CD4-positive, alpha-beta T cell treated with Interleukin-4 for 4 hours (primary cell): ENCODE results near the gene CCDC83.
"Not testable (repeated sequence)": the region's sequence is repeated elsewhere in the genome, so short reads cannot be mapped to it uniquely, and the experiment has no call there.

Experiments
- DNase-seq: peaks from one replicate; pipeline ENCODE4 v3.0.0-alpha.2; 2020

The CCDC83 gene

GRCh38 chr11:85889676-85890579, 34.7 kb downstream of the CCDC83 start:
- DNase-seq = no peak

- no peak for DNase-seq
Observed at GRCh38 chr11:85893395-85893794, 38.2 kb downstream of the CCDC83 start.

GRCh38 chr11:85896876-85897275, 41.7 kb downstream of the CCDC83 start:
- DNase-seq = no peak

- no peak for DNase-seq
Observed at GRCh38 chr11:85898456-85898855, 43.3 kb downstream of the CCDC83 start.

GRCh38 chr11:85902353-85902752, 47.2 kb downstream of the CCDC83 start:
- no peak for DNase-seq

GRCh38 chr11:85903406-85903805, 48.2 kb downstream of the CCDC83 start:
- DNase-seq = no peak

- no peak for DNase-seq
Observed at GRCh38 chr11:85903811-85904210, 48.6 kb downstream of the CCDC83 start.

- DNase-seq = no peak
Observed at GRCh38 chr11:85912414-85912813, 57.2 kb downstream of the CCDC83 start.

GRCh38 chr11:85913513-85913912, 58.3 kb downstream of the CCDC83 start:
- no peak for DNase-seq

- DNase-seq = no peak
Observed at GRCh38 chr11:85914425-85914824, 59.2 kb downstream of the CCDC83 start.

GRCh38 chr11:85918910-85919794, 64.0 kb downstream of the CCDC83 start:
- DNase-seq = no peak

GRCh38 chr11:85922367-85922766, 67.2 kb downstream of the CCDC83 start:
- DNase-seq = no peak

GRCh38 chr11:85923455-85923854, 68.3 kb downstream of the CCDC83 start:
- DNase-seq = no peak

GRCh38 chr11:85926653-85927214, 71.6 kb downstream of the CCDC83 start:
- DNase-seq = not testable (repeated sequence)

- no peak for DNase-seq
Observed at GRCh38 chr11:85930879-85931366, 75.7 kb downstream of the CCDC83 start.

- no peak for DNase-seq
Observed at GRCh38 chr11:85934596-85935169, 79.5 kb downstream of the CCDC83 start.

GRCh38 chr11:85935751-85936150, 80.6 kb downstream of the CCDC83 start:
- DNase-seq = no peak

- DNase-seq = no peak
Observed at GRCh38 chr11:85937835-85938234, 82.7 kb downstream of the CCDC83 start.

GRCh38 chr11:85939099-85940015, 84.2 kb downstream of the CCDC83 start:
- no peak for DNase-seq

- DNase-seq = peak; percentile 31
Observed at GRCh38 chr11:85941380-85941973, 86.3 kb downstream of the CCDC83 start.

- no peak for DNase-seq
Observed at GRCh38 chr11:85945296-85945695, 90.1 kb downstream of the CCDC83 start.
